ENCODE data around the gene SHKBP1.
"Not testable (repeated sequence)": the region's sequence is repeated elsewhere in the genome, so short reads cannot be mapped to it uniquely, and the experiment has no call there.

The SHKBP1 gene

GRCh38 chr19:40585982-40586422 lies 9.3 kb downstream of the SHKBP1 start:
- DNase-seq (ENCODE audit: low read depth), result no peak

- DNase-seq (ENCODE audit: low read depth), result no peak
These were observed 9.9 kb downstream of the SHKBP1 start for GRCh38 chr19:40586611-40587010.

- no peak for DNase-seq (ENCODE audit: low read depth)
These were observed 11.6 kb downstream of the SHKBP1 start for GRCh38 chr19:40588110-40588854.

GRCh38 chr19:40588926-40589569 lies 12.4 kb downstream of the SHKBP1 start:
- DNase-seq (ENCODE audit: low read depth), result no peak

GRCh38 chr19:40589591-40590429 lies 13.1 kb downstream of the SHKBP1 start:
- no peak for DNase-seq (ENCODE audit: low read depth)

- DNase-seq (ENCODE audit: low read depth), result no peak
These were observed 14.0 kb downstream of the SHKBP1 start for GRCh38 chr19:40590464-40591265.

GRCh38 chr19:40591724-40592123 lies 15.1 kb downstream of the SHKBP1 start:
- not testable (repeated sequence) for DNase-seq (ENCODE audit: low read depth)

- no peak for DNase-seq (ENCODE audit: low read depth)
These were observed 15.5 kb downstream of the SHKBP1 start for GRCh38 chr19:40592170-40592569.

GRCh38 chr19:40594255-40594654 lies 17.6 kb downstream of the SHKBP1 start:
- no peak for DNase-seq (ENCODE audit: low read depth)

GRCh38 chr19:40594657-40595091 lies 18.0 kb downstream of the SHKBP1 start:
- no peak for DNase-seq (ENCODE audit: low read depth)

- no peak for DNase-seq (ENCODE audit: low read depth)
These were observed 20.1 kb downstream of the SHKBP1 start for GRCh38 chr19:40596608-40597328.

- DNase-seq (ENCODE audit: low read depth), result no peak
These were observed 20.7 kb downstream of the SHKBP1 start for GRCh38 chr19:40597329-40597838.

GRCh38 chr19:40598121-40598917 lies 21.6 kb downstream of the SHKBP1 start:
- DNase-seq (ENCODE audit: low read depth), result peak; percentile 66

- DNase-seq (ENCODE audit: low read depth), result no peak
These were observed 22.2 kb downstream of the SHKBP1 start for GRCh38 chr19:40598918-40599307.

- no peak for DNase-seq (ENCODE audit: low read depth)
These were observed 22.7 kb downstream of the SHKBP1 start for GRCh38 chr19:40599331-40599901.

GRCh38 chr19:40599902-40600569 lies 23.4 kb downstream of the SHKBP1 start:
- DNase-seq (ENCODE audit: low read depth), result no peak

GRCh38 chr19:40600570-40601133 lies 24.0 kb downstream of the SHKBP1 start:
- no peak for DNase-seq (ENCODE audit: low read depth)

- DNase-seq (ENCODE audit: low read depth), result no peak
These were observed 24.7 kb downstream of the SHKBP1 start, which contains the start of gene LTBP4 for GRCh38 chr19:40601134-40601974. LTBP4 (plus strand) TSS chr19:40601369; CDS start chr19:40601388, 19 bp downstream.
